Breast epithelium (tissue), 4 donors: Measurements from ENCODE around the gene DCLRE1B. TPM values are rescaled to one million over a fixed set of nuclear protein-coding genes. Genes with fewer than 3 reads are reported as not detected.

ENCODE experiments used
- DNase-seq, 2 donors: peaks; one replicate each; pipeline ENCODE4 v3.0.0-alpha.2; 2019; ENCODE audit warnings: low spot score in 2 of 2
- H3K27ac ChIP-seq, 2 donors: fragments of 200-600 bp; sonication (generic) in 1 of 2; one replicate each; pipeline ENCODE4 v1.5.1; 2016 to 2019; ENCODE audit warnings: mild to moderate bottlenecking in 1 of 2
- H3K27me3 ChIP-seq, 2 donors: fragments of 200-600 bp; sonication (generic) in 1 of 2; one replicate each; pipeline versions ENCODE4 v1.5.1 to v1.6.0; 2017 to 2019; ENCODE audit warnings: control low read depth in 1 of 2, mild to moderate bottlenecking in 1 of 2
- H3K36me3 ChIP-seq: fragments of 200-600 bp; one replicate; pipeline ENCODE4 v1.5.1; 2019
- H3K4me1 ChIP-seq, 2 donors: fragments of 200-600 bp; sonication (generic); one replicate each; pipeline ENCODE4 v1.5.1; 2016 to 2019; ENCODE audit warnings: control low read depth in 1 of 2
- H3K4me3 ChIP-seq, 3 donors: fragments of 200-600 bp; sonication (generic); 1 replicate in 2 of 3; 2 replicates in 1 of 3; pipeline ENCODE4 v1.5.1; 2016 to 2019; ENCODE audit warnings: mild to moderate bottlenecking in 3 of 3, moderate library complexity in 2 of 3
- H3K9me3 ChIP-seq, 2 donors: fragments of 200-600 bp; sonication (generic) in 1 of 2; one replicate each; pipeline ENCODE4 v1.5.1; 2016 to 2019; ENCODE audit warnings: control low read depth in 1 of 2
- CTCF ChIP-seq, 3 donors: fragments of 450-650 bp; IDR thresholded peaks; one replicate each; pipeline ENCODE4 v1.5.1; 2016 to 2017; ENCODE audit warnings: antibody characterized with exemption in 3 of 3, mild to moderate bottlenecking in 3 of 3, moderate library complexity in 3 of 3
- POLR2A ChIP-seq: fragments of 450-650 bp; IDR thresholded peaks from one replicate; pipeline ENCODE4 v1.6.1; 2016; ENCODE audit warnings: antibody characterized with exemption, mild to moderate bottlenecking, moderate library complexity
- POLR2AphosphoS5 ChIP-seq, 3 donors: sonication (generic); formaldehyde crosslinking; IDR thresholded peaks; one replicate each; pipeline ENCODE4 v1.6.1; 2017; ENCODE audit warnings: antibody characterized with exemption in 3 of 3
- intact Hi-C: fragments of 100-400 bp; cut with DNase I; formaldehyde crosslinking; loops from one replicate; pipeline ENCODE4 v1.15.1; 2023; ENCODE audit warnings: low total_unique reads
- total RNA-seq, 3 donors: library from RNA; depleted of rRNA; stranded (reverse); fragments of >200 nt; gene quantifications; one replicate each; pipeline ENCODE4 v1.1.0, GENCODE V29; 2016

DCLRE1B gene
- total RNA-seq, 3 donors from 2014 or later: 3.3 to 6.2 (median 3.5) TPM

- no peak for DNase-seq
- intact Hi-C loops: no loop called here
- H3K4me3 ChIP-seq: no peak overlapping the region
- H3K27ac ChIP-seq: no peak overlapping the region
- no peaks in the 10 kb centered on the region for H3K27me3 ChIP-seq
- TF ChIP-seq POLR2A (no peak), POLR2AphosphoS5 (IDR thresholded peaks at IDR 0.05) (no peak), CTCF (IDR thresholded peaks at IDR 0.05) (no peak)
- H3K36me3 ChIP-seq: peaks cover 5% of the 10 kb centered on the region
- H3K4me1 ChIP-seq: no peaks in the 10 kb centered on the region
- no peaks in the 10 kb centered on the region for H3K9me3 ChIP-seq
Measured at GRCh38 chr1:113942527-113942926, 37.4 kb downstream of the DCLRE1B start.

- no peak for DNase-seq
- H3K4me3 ChIP-seq: no peak overlapping the region
- H3K9me3 ChIP-seq: no peaks in the 10 kb centered on the region
- no peaks in the 10 kb centered on the region for H3K27me3 ChIP-seq
- H3K4me1 ChIP-seq: no peaks in the 10 kb centered on the region
- H3K27ac ChIP-seq: no peak overlapping the region
- intact Hi-C loops: no loop called here
- H3K36me3 ChIP-seq: peaks cover 5% of the 10 kb centered on the region
- no peak for TF ChIP-seq POLR2AphosphoS5 (IDR thresholded peaks at IDR 0.05)
Measured at GRCh38 chr1:113943028-113943811, 38.1 kb downstream of the DCLRE1B start.

GRCh38 chr1:113945329-113945728, 40.2 kb downstream of the DCLRE1B start:
- Histone ChIP-seq H3K27me3 (no peaks in the 10 kb centered on the region), H3K4me1 (no peaks in the 10 kb centered on the region), H3K9me3 (no peaks in the 10 kb centered on the region), H3K36me3 (peaks cover 5% of the 10 kb centered on the region), H3K27ac (no peak overlapping the region), H3K4me3 (no peak overlapping the region)
- TF ChIP-seq CTCF (IDR thresholded peaks at IDR 0.05) (no peak), POLR2AphosphoS5 (IDR thresholded peaks at IDR 0.05) (no peak), POLR2A (no peak)
- no peak for DNase-seq
- intact Hi-C loops: no loop called here

- H3K4me1 ChIP-seq: no peaks in the 10 kb centered on the region
- DNase-seq: no peak
- intact Hi-C loops: no loop called here
- TF ChIP-seq POLR2A (no peak), POLR2AphosphoS5 (IDR thresholded peaks at IDR 0.05) (no peak), CTCF (IDR thresholded peaks at IDR 0.05) (no peak)
- H3K4me3 ChIP-seq: no peak overlapping the region
- H3K27me3 ChIP-seq: no peaks in the 10 kb centered on the region
- peaks cover 4% of the 10 kb centered on the region for H3K36me3 ChIP-seq
- no peaks in the 10 kb centered on the region for H3K9me3 ChIP-seq
- no peak overlapping the region for H3K27ac ChIP-seq
Measured at GRCh38 chr1:113946112-113946511, 41.0 kb downstream of the DCLRE1B start.

- TF ChIP-seq POLR2AphosphoS5 (IDR thresholded peaks at IDR 0.05): no peak
- no peak for TF ChIP-seq POLR2A
- TF ChIP-seq CTCF (IDR thresholded peaks at IDR 0.05): no peak
- Histone ChIP-seq H3K4me1 (no peaks in the 10 kb centered on the region), H3K4me3 (peak overlapping the region in 1 of 3 donors; percentile 6), H3K27ac (peak overlapping the region; percentile 31 to 60), H3K36me3 (no peaks in the 10 kb centered on the region), H3K9me3 (no peaks in the 10 kb centered on the region), H3K27me3 (no peaks in the 10 kb centered on the region)
- intact Hi-C loops: no loop called here
- DNase-seq: no peak
Measured at GRCh38 chr1:113946678-113947387, 41.7 kb downstream of the DCLRE1B start.
